CD4-positive, CD25-positive, alpha-beta regulatory T cell (primary cell): ENCODE data around the gene STAG1. TPM values are rescaled to one million over a fixed set of nuclear protein-coding genes. Genes with fewer than 3 reads are reported as not detected.
A peak's percentile ranks its signal among the peaks of the same experiment; 100 is the strongest.
"Not testable (repeated sequence)": the region's sequence is repeated elsewhere in the genome, so short reads cannot be mapped to it uniquely, and the experiment has no call there.

ENCODE experiments used
- ATAC-seq, 2 donors: fragments of 150-1000 bp; cut with Tn5 transposase; one replicate each; pipeline ENCODE4 v1.10.0; 2021; ENCODE audit warnings: low read depth in 2 of 2, moderate number of reproducible peaks in 2 of 2, moderate library complexity in 1 of 2
- DNase-seq, 3 donors: peaks; one replicate each; pipeline versions ENCODE4 v3.0.0 to v3.0.0-alpha.2; 2012 to 2022; ENCODE audit warnings: mixed read lengths in 1 of 3
- H3K27ac ChIP-seq: one replicate; pipeline ENCODE4 v1.7.0; 2013; ENCODE audit warnings: mild to moderate bottlenecking, low read length; ENCODE audit not compliant: insufficient read depth, poor library complexity, severe bottlenecking
- H3K27me3 ChIP-seq: one replicate; pipeline ENCODE4 v1.7.0; 2013; ENCODE audit warnings: low read length; ENCODE audit not compliant: control insufficient read depth, insufficient read depth
- H3K36me3 ChIP-seq: one replicate; pipeline ENCODE4 v1.7.0; 2013; ENCODE audit warnings: mild to moderate bottlenecking, low read length, moderate library complexity; ENCODE audit not compliant: control insufficient read depth, insufficient read depth
- H3K4me1 ChIP-seq: 2 replicates; pipeline ENCODE4 v1.7.0; 2013; ENCODE audit warnings: mild to moderate bottlenecking, low read length; ENCODE audit not compliant: insufficient read depth, control insufficient read depth, poor library complexity, severe bottlenecking
- H3K4me3 ChIP-seq: one replicate; pipeline ENCODE4 v1.7.0; 2013; ENCODE audit warnings: low read depth, mild to moderate bottlenecking, low read length, moderate library complexity
- H3K9me3 ChIP-seq, 2 experiments: 1 replicate in 1 of 2; 2 replicates in 1 of 2; pipeline ENCODE4 v1.7.0; 2013; ENCODE audit warnings: low read length in 2 of 2, mild to moderate bottlenecking in 1 of 2, moderate library complexity in 1 of 2; ENCODE audit not compliant: control insufficient read depth in 2 of 2
- H3K27ac Mint-ChIP-seq, 3 donors: one replicate each; pipeline ENCODE4 v1.8.0; 2020 to 2022; ENCODE audit warnings: mild to moderate bottlenecking in 3 of 3, mixed read lengths in 3 of 3, moderate library complexity in 2 of 3
- H3K27me3 Mint-ChIP-seq: one replicate; pipeline ENCODE4 v1.8.0; 2022; ENCODE audit warnings: mild to moderate bottlenecking, mixed read lengths
- H3K36me3 Mint-ChIP-seq: one replicate; pipeline ENCODE4 v1.8.0; 2020; ENCODE audit warnings: mixed read lengths
- H3K4me1 Mint-ChIP-seq, 4 donors: one replicate each; pipeline ENCODE4 v1.8.0; 2020 to 2022; ENCODE audit warnings: mixed read lengths in 4 of 4, mild to moderate bottlenecking in 1 of 4
- H3K4me3 Mint-ChIP-seq, 4 donors: one replicate each; pipeline ENCODE4 v1.8.0; 2020 to 2022; ENCODE audit warnings: mild to moderate bottlenecking in 4 of 4, mixed read lengths in 4 of 4, moderate library complexity in 3 of 4
- H3K9me3 Mint-ChIP-seq, 7 donors: one replicate each; pipeline ENCODE4 v1.8.0; 2020 to 2022; ENCODE audit warnings: mixed read lengths in 7 of 7, mild to moderate bottlenecking in 3 of 7, moderate library complexity in 2 of 7
- polyA plus RNA-seq, 4 donors: library from polyadenylated mRNA; unstranded; fragments of 300-500 nt; fragmentation: Illumina TruSeq; gene quantifications; one replicate each; pipeline ENCODE4 v1.2.3, GENCODE V29; 2021
- total RNA-seq: library from RNA; stranded (reverse); gene quantifications from one replicate; pipeline ENCODE4 v1.2.3, GENCODE V29; 2022

STAG1 gene
- total and polyA plus RNA-seq, 5 donors from 2014 or later = 16.0 to 58.6 (median 21.3) TPM

DNA sequence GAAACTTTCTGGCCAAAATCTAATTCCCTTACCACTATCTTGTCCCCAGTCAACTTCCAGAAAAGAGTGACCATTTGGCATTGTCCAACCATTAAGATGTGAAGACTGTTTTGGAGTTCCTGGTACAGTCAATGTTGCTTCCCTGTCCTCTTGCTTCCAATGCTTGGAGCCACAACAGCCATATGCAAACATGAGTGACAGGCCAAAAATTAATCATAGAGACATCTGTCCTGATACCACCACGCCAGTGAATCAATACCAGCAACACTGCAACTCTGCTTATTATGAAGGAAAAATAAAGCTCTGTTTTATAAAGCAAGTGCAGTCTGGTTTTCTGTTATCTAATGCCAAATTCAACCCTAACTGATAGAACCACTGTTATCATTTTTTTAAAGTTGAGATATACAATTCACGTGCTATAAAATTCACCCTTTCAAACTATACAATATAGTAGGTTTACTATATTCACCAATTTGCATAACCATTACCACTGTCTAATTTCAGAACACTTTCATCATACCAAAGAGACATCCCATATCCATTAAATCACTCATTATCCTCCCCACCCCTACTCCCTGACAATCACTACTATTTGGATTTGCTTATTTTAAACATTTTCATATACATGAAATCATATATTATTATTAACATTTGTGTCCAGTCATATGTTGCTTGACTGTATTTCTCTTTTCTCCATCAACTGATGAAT is 76.9 kb downstream of the STAG1 start:
- H3K27ac ChIP-seq = no peak overlapping the region
- H3K4me3 ChIP-seq = peak overlapping the region; percentile 34
- H3K36me3 Mint-ChIP-seq = peaks cover 12% of the 10 kb centered on the region
- DNase-seq (no peak), ATAC-seq (no peak)
- H3K9me3 Mint-ChIP-seq = no peaks in the 10 kb centered on the region
- H3K4me1 Mint-ChIP-seq = peaks cover 21 to 69% (median 42%) of the 10 kb centered on the region in 4 donors
- H3K27me3 ChIP-seq = no peaks in the 10 kb centered on the region
- no peaks in the 10 kb centered on the region for H3K36me3 ChIP-seq
- no peaks in the 10 kb centered on the region for H3K9me3 ChIP-seq
- peak overlapping the region in 1 of 4 donors; percentile 8 for H3K4me3 Mint-ChIP-seq
- H3K27ac Mint-ChIP-seq = peak overlapping the region in 2 of 3 donors; percentile 32 to 49
- no peaks in the 10 kb centered on the region for H3K27me3 Mint-ChIP-seq
- peaks cover 10% of the 10 kb centered on the region for H3K4me1 ChIP-seq

DNA sequence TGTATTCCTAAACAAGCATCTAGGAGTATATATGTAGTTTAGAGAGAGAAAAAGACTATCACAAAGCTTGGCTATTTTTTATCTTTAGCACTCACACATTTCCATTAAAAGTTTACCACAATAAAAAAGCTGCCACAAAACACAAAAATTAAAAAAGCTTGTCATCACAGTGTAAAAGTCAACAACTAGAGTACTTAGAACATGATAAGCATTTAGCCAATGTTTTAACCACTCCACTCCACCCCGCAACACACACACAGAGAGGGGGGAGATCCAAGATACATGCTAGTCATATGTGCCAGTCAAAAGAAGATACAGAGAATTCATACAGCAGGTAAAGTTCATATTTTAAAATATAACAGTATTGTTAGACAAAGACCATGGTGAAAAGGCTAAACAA is 79.7 kb downstream of the STAG1 start:
- peaks cover 10% of the 10 kb centered on the region for H3K4me1 ChIP-seq
- peaks cover 3% of the 10 kb centered on the region for H3K36me3 ChIP-seq
- H3K4me3 ChIP-seq = no peak overlapping the region
- Mint-ChIP-seq H3K9me3 (peaks cover 0 to 2% (median 0%) of the 10 kb centered on the region in 7 donors), H3K27ac (peak overlapping the region in 1 of 3 donors; percentile 65), H3K27me3 (no peaks in the 10 kb centered on the region), H3K4me3 (peak overlapping the region in 1 of 4 donors; percentile 13), H3K36me3 (peaks cover 20% of the 10 kb centered on the region), H3K4me1 (peaks cover 19 to 70% (median 46%) of the 10 kb centered on the region in 4 donors)
- no peaks in the 10 kb centered on the region for H3K27me3 ChIP-seq
- ATAC-seq = no peak
- no peaks in the 10 kb centered on the region for H3K9me3 ChIP-seq
- H3K27ac ChIP-seq = no peak overlapping the region
- no peak for DNase-seq

DNA sequence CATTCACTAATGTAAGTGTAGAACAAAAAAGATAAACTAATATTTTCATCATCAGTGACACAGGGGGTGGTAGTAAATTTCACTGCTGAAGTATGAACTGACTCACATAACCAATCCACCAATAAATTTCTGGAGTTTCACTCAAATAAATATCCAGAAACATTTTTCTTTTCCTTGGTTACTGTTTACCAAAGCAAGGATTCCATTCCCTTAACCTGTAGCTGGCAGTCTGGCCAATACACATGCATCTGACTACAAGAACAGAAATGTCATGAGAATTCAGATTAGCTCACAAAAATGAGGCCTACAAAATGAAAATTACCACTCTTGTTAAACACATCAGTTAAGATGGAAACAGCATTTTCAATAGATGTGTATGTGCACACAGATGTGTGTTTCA is 80.3 kb downstream of the STAG1 start:
- ATAC-seq = no peak
- peaks cover 3% of the 10 kb centered on the region for H3K36me3 ChIP-seq
- DNase-seq = no peak
- H3K9me3 ChIP-seq = no peaks in the 10 kb centered on the region
- H3K4me1 Mint-ChIP-seq = peaks cover 16 to 69% (median 46%) of the 10 kb centered on the region in 4 donors
- no peaks in the 10 kb centered on the region for H3K27me3 ChIP-seq
- H3K27ac Mint-ChIP-seq = peak overlapping the region in 2 of 3 donors; percentile 11 to 81
- H3K27me3 Mint-ChIP-seq = no peaks in the 10 kb centered on the region
- peaks cover 20% of the 10 kb centered on the region for H3K36me3 Mint-ChIP-seq
- peaks cover 0 to 2% (median 0%) of the 10 kb centered on the region in 7 donors for H3K9me3 Mint-ChIP-seq
- H3K27ac ChIP-seq = no peak overlapping the region
- H3K4me3 Mint-ChIP-seq = no peak overlapping the region
- no peak overlapping the region for H3K4me3 ChIP-seq
- peaks cover 10% of the 10 kb centered on the region for H3K4me1 ChIP-seq

DNA sequence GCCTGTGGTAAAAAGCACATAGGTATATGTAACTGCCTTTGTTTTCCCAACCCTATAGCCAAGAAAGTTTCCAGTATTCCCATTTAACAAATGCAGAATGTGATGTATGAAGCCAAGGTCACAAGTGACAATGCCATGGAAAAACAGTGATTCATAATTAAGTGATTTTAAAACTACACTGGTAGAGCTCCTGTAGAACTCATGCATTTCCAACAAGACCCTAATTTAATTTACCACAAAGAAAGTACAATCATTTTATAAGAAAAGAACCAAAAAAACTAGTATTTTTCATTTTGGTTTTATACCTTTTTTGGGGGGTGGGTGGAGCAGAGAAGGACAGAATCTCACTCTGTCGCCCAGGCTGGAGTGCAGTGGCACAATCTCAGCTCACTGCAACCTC is 82.0 kb downstream of the STAG1 start:
- H3K4me3 Mint-ChIP-seq = no peak overlapping the region
- no peak for DNase-seq
- Histone ChIP-seq H3K27me3 (no peaks in the 10 kb centered on the region), H3K4me3 (no peak overlapping the region), H3K27ac (no peak overlapping the region), H3K4me1 (peaks cover 10% of the 10 kb centered on the region), H3K36me3 (peaks cover 3% of the 10 kb centered on the region), H3K9me3 (no peaks in the 10 kb centered on the region)
- peaks cover 20% of the 10 kb centered on the region for H3K36me3 Mint-ChIP-seq
- no peak for ATAC-seq
- H3K4me1 Mint-ChIP-seq = peaks cover 18 to 61% (median 45%) of the 10 kb centered on the region in 4 donors
- H3K27ac Mint-ChIP-seq = no peak overlapping the region
- H3K9me3 Mint-ChIP-seq = peaks cover 0 to 2% (median 0%) of the 10 kb centered on the region in 7 donors
- no peaks in the 10 kb centered on the region for H3K27me3 Mint-ChIP-seq

DNA sequence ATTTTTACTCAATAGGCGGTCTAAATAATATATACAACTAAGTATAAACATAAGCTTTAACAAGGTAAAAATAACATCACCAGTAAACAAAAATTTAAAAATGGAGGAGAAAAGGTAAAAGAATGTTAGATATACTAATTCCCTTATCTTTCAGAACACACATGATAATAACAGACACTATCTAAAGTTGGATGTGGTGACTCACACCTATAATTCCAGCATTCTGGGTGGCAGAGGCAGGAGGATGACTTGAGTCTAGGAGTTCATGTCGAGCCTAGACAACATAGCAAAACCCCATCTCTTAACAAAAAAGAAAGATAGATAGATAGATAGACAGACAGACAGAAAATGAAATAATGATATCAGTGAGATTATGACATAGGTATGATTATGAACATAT is 85.1 kb downstream of the STAG1 start:
- H3K36me3 ChIP-seq = peaks cover 3% of the 10 kb centered on the region
- no peaks in the 10 kb centered on the region for H3K27me3 ChIP-seq
- H3K4me1 Mint-ChIP-seq = peaks cover 18 to 52% (median 40%) of the 10 kb centered on the region in 4 donors
- H3K27me3 Mint-ChIP-seq = no peaks in the 10 kb centered on the region
- DNase-seq (no peak), ATAC-seq (no peak)
- peaks cover 8% of the 10 kb centered on the region for H3K36me3 Mint-ChIP-seq
- no peak overlapping the region for H3K27ac ChIP-seq
- no peaks in the 10 kb centered on the region for H3K4me1 ChIP-seq
- peaks cover 0 to 2% (median 0%) of the 10 kb centered on the region in 7 donors for H3K9me3 Mint-ChIP-seq
- no peak overlapping the region for H3K4me3 Mint-ChIP-seq
- no peaks in the 10 kb centered on the region for H3K9me3 ChIP-seq
- no peak overlapping the region for H3K4me3 ChIP-seq
- no peak overlapping the region for H3K27ac Mint-ChIP-seq

DNA sequence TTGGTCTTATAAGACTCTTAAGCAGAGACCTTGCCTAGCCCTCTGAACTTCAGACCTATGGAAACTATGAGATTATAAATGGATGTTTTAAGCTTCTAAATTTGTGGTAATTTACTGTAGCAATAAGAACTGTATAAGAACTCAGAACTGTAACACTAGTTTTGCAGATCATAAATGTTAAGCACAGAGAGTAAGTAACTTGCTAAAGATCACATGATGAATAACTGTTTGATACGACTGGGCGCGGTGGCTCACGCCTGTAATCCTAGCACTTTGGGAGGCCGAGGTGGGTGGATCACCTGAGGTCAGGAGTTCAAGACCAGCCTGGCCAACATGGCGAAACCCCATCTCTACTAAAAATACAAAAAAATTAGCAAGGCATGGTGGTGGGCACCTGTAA is 85.9 kb downstream of the STAG1 start:
- DNase-seq, H3K27me3 Mint-ChIP-seq, H3K4me3 ChIP-seq, H3K36me3 Mint-ChIP-seq, H3K27me3 ChIP-seq, H3K4me1 ChIP-seq, H3K9me3 ChIP-seq, H3K27ac ChIP-seq, H3K36me3 ChIP-seq, ATAC-seq, H3K27ac Mint-ChIP-seq, H3K9me3 Mint-ChIP-seq, H3K4me3 Mint-ChIP-seq: not testable (repeated sequence)
- peaks cover 17 to 52% (median 41%) of the 10 kb centered on the region in 4 donors for H3K4me1 Mint-ChIP-seq

DNA sequence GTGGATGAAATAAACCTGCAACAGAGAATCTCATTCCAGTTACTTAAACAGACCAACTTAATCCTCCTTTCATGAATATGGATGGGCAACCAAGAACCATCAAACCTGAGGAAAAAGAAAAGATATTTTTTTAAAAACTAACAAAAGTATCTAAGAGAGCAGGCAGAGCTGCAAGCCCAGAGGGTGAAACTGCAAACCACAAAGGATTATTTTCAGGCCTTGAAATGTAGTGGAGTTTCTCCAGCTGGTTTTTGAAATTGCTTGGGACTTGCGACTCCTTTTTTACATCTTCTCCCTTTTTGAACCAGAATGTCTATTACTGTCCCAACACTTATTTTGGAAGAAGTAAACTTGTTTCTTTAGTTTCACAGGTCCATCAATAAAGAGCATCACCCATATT is 87.4 kb downstream of the STAG1 start:
- Histone ChIP-seq H3K27ac (no peak overlapping the region), H3K4me3 (no peak overlapping the region), H3K4me1 (peaks cover 1% of the 10 kb centered on the region), H3K27me3 (no peaks in the 10 kb centered on the region), H3K36me3 (peaks cover 3% of the 10 kb centered on the region), H3K9me3 (no peaks in the 10 kb centered on the region)
- Mint-ChIP-seq H3K27me3 (no peaks in the 10 kb centered on the region), H3K36me3 (peaks cover 8% of the 10 kb centered on the region), H3K27ac (peak overlapping the region in 1 of 3 donors; percentile 34), H3K4me3 (no peak overlapping the region), H3K9me3 (peaks cover 0 to 3% (median 0%) of the 10 kb centered on the region in 7 donors), H3K4me1 (peaks cover 22 to 58% (median 43%) of the 10 kb centered on the region in 4 donors)
- DNase-seq (no peak), ATAC-seq (no peak)

DNA sequence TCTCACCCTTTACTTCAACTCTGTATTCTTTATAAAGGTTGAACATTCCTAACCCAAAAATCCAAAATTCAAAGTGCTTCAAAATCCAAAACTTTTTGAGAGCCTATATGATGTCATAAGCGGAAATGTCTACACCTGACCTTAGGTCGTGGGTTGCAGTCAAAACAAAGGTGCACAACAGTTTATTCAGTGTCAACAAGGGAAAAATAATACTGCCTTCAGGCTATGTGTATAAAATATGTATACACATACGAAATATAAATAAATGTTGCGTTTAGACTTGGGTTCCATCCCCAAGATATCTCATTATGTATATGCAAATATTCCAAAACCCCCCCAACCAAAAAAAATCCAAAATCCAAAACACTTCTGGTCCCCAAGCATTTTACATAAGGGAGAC is 90.9 kb downstream of the STAG1 start:
- Mint-ChIP-seq H3K4me3 (no peak overlapping the region), H3K27ac (no peak overlapping the region), H3K27me3 (no peaks in the 10 kb centered on the region), H3K4me1 (peaks cover 33 to 53% (median 45%) of the 10 kb centered on the region in 4 donors), H3K9me3 (peaks cover 0 to 3% (median 0%) of the 10 kb centered on the region in 7 donors), H3K36me3 (no peaks in the 10 kb centered on the region)
- Histone ChIP-seq H3K9me3 (peaks cover 0 to 3% of the 10 kb centered on the region in 2 experiments), H3K27me3 (no peaks in the 10 kb centered on the region), H3K27ac (no peak overlapping the region), H3K4me3 (no peak overlapping the region), H3K4me1 (peaks cover 7% of the 10 kb centered on the region), H3K36me3 (peaks cover 2% of the 10 kb centered on the region)
- DNase-seq (no peak), ATAC-seq (no peak)
